ENCODE measurements around the gene CCT8. TPM values are rescaled to one million over a fixed set of nuclear protein-coding genes. Genes with fewer than 3 reads are reported as not detected.

Gene CCT8
- total and polyA plus RNA-seq, 9 of the 15 experiments (the other 6 are each of a cell fraction or from before 2014, with no cell fraction given): 451 to 1,153 (median 677) TPM

DNA sequence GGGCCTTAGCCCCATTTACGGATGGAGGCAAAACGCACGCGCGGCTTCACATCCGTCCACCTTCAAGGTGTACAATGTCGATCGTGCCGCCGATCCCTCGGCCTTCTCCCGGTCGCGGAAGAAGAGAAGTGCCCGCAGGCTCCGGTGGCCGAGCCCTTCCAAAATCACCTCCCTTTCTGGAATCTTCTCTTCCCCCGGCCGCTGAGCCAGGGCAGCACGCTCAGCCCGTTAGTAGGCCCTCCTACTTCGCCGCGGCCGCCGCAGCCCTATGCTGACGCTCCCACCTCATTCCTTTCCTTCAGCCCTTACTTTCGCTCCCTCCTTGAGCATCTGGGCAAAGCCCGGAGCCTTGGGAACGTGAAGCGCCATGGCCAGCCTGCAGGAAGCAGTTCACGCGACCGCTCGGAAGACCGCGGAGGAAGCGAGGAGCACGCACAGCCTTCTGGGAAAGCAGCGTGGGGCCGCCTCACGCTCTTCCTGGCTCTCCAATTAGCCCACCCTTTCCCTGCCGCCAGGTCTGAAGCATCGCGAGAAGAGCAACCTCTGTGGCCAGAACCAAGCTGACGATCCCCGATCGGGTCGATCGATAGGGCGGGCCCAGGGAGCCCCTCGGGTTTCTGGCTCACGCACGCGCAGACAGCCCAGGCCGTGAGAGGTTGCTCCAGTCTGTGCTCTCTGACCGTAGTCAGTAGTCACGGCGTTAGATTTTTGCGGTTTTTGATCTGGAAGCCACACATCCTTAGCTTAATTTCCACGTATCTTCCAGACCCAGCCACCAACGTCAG, at the start of gene CCT8 (continued):
- TF ChIP-seq ZNF609 (CRISPR knock-in tag; IDR thresholded peaks at IDR 0.05; ENCODE audit: borderline replicate concordance) (0 out of 2 replicates have a peak, but pooled peaks have one; percentile 77), ZNF318 (IDR thresholded peaks at IDR 0.05; ENCODE audit: borderline replicate concordance in 1 of 2, low read depth in 1 of 2) (no peak), DIDO1 (tag; IDR thresholded peaks at IDR 0.05; ENCODE audit: low read depth) (peak; percentile 40), PHTF2 (CRISPR knock-in tag; IDR thresholded peaks at IDR 0.05) (0 out of 2 replicates have a peak, but pooled peaks have one; percentile 8), MAX (CRISPR knock-in tag; IDR thresholded peaks at IDR 0.05) (peak; percentile 88), LCOR (CRISPR knock-in tag; IDR thresholded peaks at IDR 0.05) (peak; percentile 47; the same call in 1 of the 2 replicates), PHF20 (IDR thresholded peaks at IDR 0.05; ENCODE audit: partially characterized antibody) (peak; percentile 72), BRD4 (IDR thresholded peaks at IDR 0.05) (peak; percentile 94)
- TF ChIP-seq, protein P1, sequence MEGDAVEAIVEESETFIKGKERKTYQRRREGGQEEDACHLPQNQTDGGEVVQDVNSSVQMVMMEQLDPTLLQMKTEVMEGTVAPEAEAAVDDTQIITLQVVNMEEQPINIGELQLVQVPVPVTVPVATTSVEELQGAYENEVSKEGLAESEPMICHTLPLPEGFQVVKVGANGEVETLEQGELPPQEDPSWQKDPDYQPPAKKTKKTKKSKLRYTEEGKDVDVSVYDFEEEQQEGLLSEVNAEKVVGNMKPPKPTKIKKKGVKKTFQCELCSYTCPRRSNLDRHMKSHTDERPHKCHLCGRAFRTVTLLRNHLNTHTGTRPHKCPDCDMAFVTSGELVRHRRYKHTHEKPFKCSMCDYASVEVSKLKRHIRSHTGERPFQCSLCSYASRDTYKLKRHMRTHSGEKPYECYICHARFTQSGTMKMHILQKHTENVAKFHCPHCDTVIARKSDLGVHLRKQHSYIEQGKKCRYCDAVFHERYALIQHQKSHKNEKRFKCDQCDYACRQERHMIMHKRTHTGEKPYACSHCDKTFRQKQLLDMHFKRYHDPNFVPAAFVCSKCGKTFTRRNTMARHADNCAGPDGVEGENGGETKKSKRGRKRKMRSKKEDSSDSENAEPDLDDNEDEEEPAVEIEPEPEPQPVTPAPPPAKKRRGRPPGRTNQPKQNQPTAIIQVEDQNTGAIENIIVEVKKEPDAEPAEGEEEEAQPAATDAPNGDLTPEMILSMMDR (IDR thresholded peaks at IDR 0.05 in 2 of 3, conservative IDR thresholded peaks at IDR 0.05 in 1 of 3; ENCODE audit: insufficient read depth in 2 of 3, low read depth in 1 of 3, low read length in 3 of 3): peak in 1 of 3 experiments; percentile 30; a peak in 2 of 6 replicates

All from K562 (cell line).